ENCODE measurements around the gene RNF208. TPM values are rescaled to one million over a fixed set of nuclear protein-coding genes. Genes with fewer than 3 reads are reported as not detected.

The RNF208 gene
- total RNA-seq, 1 donor from 2014 or later: 0.77 TPM

DNA sequence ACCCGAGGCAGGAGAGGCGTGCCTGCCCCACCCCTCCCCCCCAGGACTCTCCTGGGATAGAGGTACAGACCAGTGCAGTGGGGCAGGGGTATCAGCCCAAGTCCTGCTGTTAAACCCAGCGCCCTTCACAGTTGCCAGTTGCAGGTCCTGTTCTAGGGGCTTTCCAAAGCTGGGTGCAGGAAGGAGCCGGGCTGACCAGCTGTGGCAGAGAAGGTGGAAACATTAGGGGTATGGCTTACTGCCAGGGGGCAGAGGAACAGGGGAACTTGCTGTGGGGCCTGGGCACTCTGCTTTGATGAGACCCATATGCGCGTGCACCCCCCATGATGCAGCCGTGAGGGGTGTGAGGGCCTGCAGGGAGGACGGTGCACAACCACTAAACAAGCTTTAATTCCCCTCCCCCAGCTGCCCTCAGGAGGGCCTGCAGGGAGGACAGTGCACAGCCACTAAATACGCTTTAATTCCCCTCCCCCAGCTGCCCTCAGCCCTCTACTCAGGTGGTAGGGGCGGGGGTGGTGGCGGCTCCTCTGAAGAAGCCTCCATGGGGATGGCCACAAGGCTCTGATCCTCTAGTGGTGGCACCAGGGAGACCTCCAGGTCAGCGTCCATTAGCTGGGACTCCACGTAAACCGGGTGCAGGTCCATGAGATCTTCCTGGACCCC is 51.4 kb downstream of the RNF208 start:
- no peak for DNase-seq (ENCODE audit: low spot score)
- no peak overlapping the region for H3K27ac Mint-ChIP-seq
- H3K4me1 Mint-ChIP-seq: no peaks in the 10 kb centered on the region
- H3K9me3 Mint-ChIP-seq: no peaks in the 10 kb centered on the region
- peaks cover 24% of the 10 kb centered on the region for H3K27me3 Mint-ChIP-seq (ENCODE audit: insufficient read depth, low read depth)
- H3F3A ChIP-seq (ENCODE audit: low read depth): peaks cover 17% of the 10 kb centered on the region
- TF ChIP-seq EZH2 (IDR thresholded peaks at IDR 0.05) (no peak), EZH2phosphoT487 (IDR thresholded peaks at IDR 0.05) (no peak)
- TF ChIP-seq, protein P1, sequence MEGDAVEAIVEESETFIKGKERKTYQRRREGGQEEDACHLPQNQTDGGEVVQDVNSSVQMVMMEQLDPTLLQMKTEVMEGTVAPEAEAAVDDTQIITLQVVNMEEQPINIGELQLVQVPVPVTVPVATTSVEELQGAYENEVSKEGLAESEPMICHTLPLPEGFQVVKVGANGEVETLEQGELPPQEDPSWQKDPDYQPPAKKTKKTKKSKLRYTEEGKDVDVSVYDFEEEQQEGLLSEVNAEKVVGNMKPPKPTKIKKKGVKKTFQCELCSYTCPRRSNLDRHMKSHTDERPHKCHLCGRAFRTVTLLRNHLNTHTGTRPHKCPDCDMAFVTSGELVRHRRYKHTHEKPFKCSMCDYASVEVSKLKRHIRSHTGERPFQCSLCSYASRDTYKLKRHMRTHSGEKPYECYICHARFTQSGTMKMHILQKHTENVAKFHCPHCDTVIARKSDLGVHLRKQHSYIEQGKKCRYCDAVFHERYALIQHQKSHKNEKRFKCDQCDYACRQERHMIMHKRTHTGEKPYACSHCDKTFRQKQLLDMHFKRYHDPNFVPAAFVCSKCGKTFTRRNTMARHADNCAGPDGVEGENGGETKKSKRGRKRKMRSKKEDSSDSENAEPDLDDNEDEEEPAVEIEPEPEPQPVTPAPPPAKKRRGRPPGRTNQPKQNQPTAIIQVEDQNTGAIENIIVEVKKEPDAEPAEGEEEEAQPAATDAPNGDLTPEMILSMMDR (IDR thresholded peaks at IDR 0.05): no peak
- peaks cover 100% of the 10 kb centered on the region for H3K27me3 ChIP-seq
- peaks cover 25% of the 10 kb centered on the region for H3K4me1 ChIP-seq
- no peak overlapping the region for H3K9ac ChIP-seq
- no peaks in the 10 kb centered on the region for H3K36me3 ChIP-seq
- no peaks in the 10 kb centered on the region for H3K9me3 ChIP-seq (ENCODE audit: low read depth)
- no peaks in the 10 kb centered on the region for H3K36me3 Mint-ChIP-seq
- H3K4me2 ChIP-seq: no peak overlapping the region
- no peak overlapping the region for H3K4me3 ChIP-seq
- peak overlapping the region; percentile 59 for H3K4me3 Mint-ChIP-seq
- H3K79me2 ChIP-seq (ENCODE audit: low read depth): no peaks in the 10 kb centered on the region
- H2AFZ ChIP-seq (replicated peaks): no peak overlapping the region
- peaks cover 59% of the 10 kb centered on the region for H4K20me1 ChIP-seq (ENCODE audit: low read depth)
- H3K27ac ChIP-seq: no peak overlapping the region

Other genes with a start within 250 kb of the RNF208 start
- gene PTGDS, start 244.7 kb downstream of the RNF208 start, total RNA-seq (ENCODE audit: low replicate concordance): not detected in 2 replicates
- 0.09 TPM in 1 of 2 replicates, not detected in the other for gene LCNL1, start 239.2 kb downstream of the RNF208 start, total RNA-seq (ENCODE audit: low replicate concordance)
- 31.5 and 79.6 TPM in 2 replicates for gene PAXX, start 229.8 kb downstream of the RNF208 start, total RNA-seq (ENCODE audit: low replicate concordance)
- gene CLIC3, start 225.7 kb downstream of the RNF208 start, total RNA-seq (ENCODE audit: low replicate concordance): not detected in 2 replicates
- 2.7 and 19.7 TPM in 2 replicates for gene ABCA2, start 194.0 kb downstream of the RNF208 start, total RNA-seq (ENCODE audit: low replicate concordance)
- not detected in 2 replicates for gene FUT7, start 190.2 kb downstream of the RNF208 start, total RNA-seq (ENCODE audit: low replicate concordance)
- gene NPDC1, start 176.1 kb downstream of the RNF208 start, total RNA-seq (ENCODE audit: low replicate concordance): 3.8 and 31.3 TPM in 2 replicates
- gene ENTPD2, start 168.2 kb downstream of the RNF208 start, total RNA-seq (ENCODE audit: low replicate concordance): not detected in 2 replicates
- gene SAPCD2, start 151.7 kb downstream of the RNF208 start, total RNA-seq (ENCODE audit: low replicate concordance): 5.7 and 27.7 TPM in 2 replicates
- 0.12 and 0.51 TPM in 2 replicates for gene UAP1L1, start 144.7 kb downstream of the RNF208 start, total RNA-seq (ENCODE audit: low replicate concordance)
- 24.6 and 43.5 TPM in 2 replicates for gene MAN1B1, start 135.3 kb downstream of the RNF208 start, total RNA-seq (ENCODE audit: low replicate concordance)
- gene DPP7, start 107.5 kb downstream of the RNF208 start, total RNA-seq (ENCODE audit: low replicate concordance): 2.6 and 24.3 TPM in 2 replicates
- gene GRIN1, start 83.1 kb downstream of the RNF208 start, total RNA-seq (ENCODE audit: low replicate concordance): 0.03 TPM in 1 of 2 replicates, not detected in the other
- 0.59 TPM in 1 of 2 replicates, not detected in the other for gene LRRC26, start 52.2 kb downstream of the RNF208 start, total RNA-seq (ENCODE audit: low replicate concordance)
- not detected in 2 replicates for gene TMEM210, start 50.2 kb downstream of the RNF208 start, total RNA-seq (ENCODE audit: low replicate concordance)
- gene ANAPC2, start 33.7 kb downstream of the RNF208 start, total RNA-seq (ENCODE audit: low replicate concordance): 18.9 and 30.9 TPM in 2 replicates
- 27.9 and 69.8 TPM in 2 replicates for gene SSNA1, start 33.6 kb downstream of the RNF208 start, total RNA-seq (ENCODE audit: low replicate concordance)
- gene TPRN, start 21.5 kb downstream of the RNF208 start, total RNA-seq (ENCODE audit: low replicate concordance): 3.4 and 9.1 TPM in 2 replicates
- gene TMEM203, start 16.6 kb downstream of the RNF208 start, total RNA-seq (ENCODE audit: low replicate concordance): 21.6 and 43.7 TPM in 2 replicates
- gene NDOR1, start 16.5 kb downstream of the RNF208 start, total RNA-seq (ENCODE audit: low replicate concordance): 5.1 and 20.5 TPM in 2 replicates
- gene CYSRT1, start 2.9 kb upstream of the RNF208 start, total RNA-seq (ENCODE audit: low replicate concordance): 0.56 TPM in 1 of 2 replicates, not detected in the other
- not detected in 2 replicates for gene RNF224, start 5.3 kb upstream of the RNF208 start, total RNA-seq (ENCODE audit: low replicate concordance)
- not detected in 2 replicates for gene SLC34A3, start 8.7 kb upstream of the RNF208 start, total RNA-seq (ENCODE audit: low replicate concordance)
- gene TUBB4B, start 19.0 kb upstream of the RNF208 start, total RNA-seq (ENCODE audit: low replicate concordance): 183 and 367 TPM in 2 replicates
- gene STPG3, start 29.0 kb upstream of the RNF208 start, total RNA-seq (ENCODE audit: low replicate concordance): not detected in 2 replicates
- gene NELFB, start 33.1 kb upstream of the RNF208 start, total RNA-seq (ENCODE audit: low replicate concordance): 35.2 and 76.1 TPM in 2 replicates
- 0.39 and 2.8 TPM in 2 replicates for gene TOR4A, start 55.5 kb upstream of the RNF208 start, total RNA-seq (ENCODE audit: low replicate concordance)
- 20.7 and 25.2 TPM in 2 replicates for gene NRARP, start 80.0 kb upstream of the RNF208 start, total RNA-seq (ENCODE audit: low replicate concordance)
- 4.7 and 25.1 TPM in 2 replicates for gene EXD3, start 200.9 kb upstream of the RNF208 start, total RNA-seq (ENCODE audit: low replicate concordance)
- 0.39 and 0.65 TPM in 2 replicates for gene NOXA1, start 201.2 kb upstream of the RNF208 start, total RNA-seq (ENCODE audit: low replicate concordance)
- not detected in 2 replicates for gene ENTPD8, start 219.1 kb upstream of the RNF208 start, total RNA-seq (ENCODE audit: low replicate concordance)
- gene NSMF, start 237.1 kb upstream of the RNF208 start, total RNA-seq (ENCODE audit: low replicate concordance): 17.1 and 62.0 TPM in 2 replicates